Stimulated activated CD8-positive, alpha-beta memory T cell treated with anti-CD3 and anti-CD28 coated beads, Interleukin-4, amount 100 ng/mL, for 24 hours (primary cell): ENCODE data around the gene CXCL12.

Experiments
- DNase-seq: peaks from one replicate; pipeline ENCODE4 v3.0.0-alpha.2; 2020; ENCODE audit warnings: low read depth

The CXCL12 gene

GRCh38 chr10:44362866-44363711, 21.8 kb downstream of the CXCL12 start:
- no peak for DNase-seq

DNA sequence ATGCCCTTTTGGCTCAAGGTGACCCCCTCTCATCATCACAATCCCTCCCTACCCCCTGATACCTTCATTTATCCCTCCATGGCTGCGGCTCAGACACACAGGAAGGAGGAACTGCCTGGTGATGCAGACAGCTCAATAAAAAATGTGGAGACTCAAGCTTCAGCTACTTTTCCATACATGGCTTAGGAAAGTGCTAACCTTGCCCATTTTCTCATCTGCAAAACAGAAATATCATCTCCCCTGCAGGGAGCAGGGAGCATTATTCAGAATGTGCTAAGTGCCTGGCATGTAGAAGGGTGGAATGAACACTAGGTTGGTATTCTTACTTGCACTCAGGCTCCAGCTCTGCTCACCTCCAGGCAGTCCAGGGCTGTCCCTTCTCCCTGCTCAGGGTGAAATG, 23.8 kb downstream of the CXCL12 start:
- no peak for DNase-seq

DNA sequence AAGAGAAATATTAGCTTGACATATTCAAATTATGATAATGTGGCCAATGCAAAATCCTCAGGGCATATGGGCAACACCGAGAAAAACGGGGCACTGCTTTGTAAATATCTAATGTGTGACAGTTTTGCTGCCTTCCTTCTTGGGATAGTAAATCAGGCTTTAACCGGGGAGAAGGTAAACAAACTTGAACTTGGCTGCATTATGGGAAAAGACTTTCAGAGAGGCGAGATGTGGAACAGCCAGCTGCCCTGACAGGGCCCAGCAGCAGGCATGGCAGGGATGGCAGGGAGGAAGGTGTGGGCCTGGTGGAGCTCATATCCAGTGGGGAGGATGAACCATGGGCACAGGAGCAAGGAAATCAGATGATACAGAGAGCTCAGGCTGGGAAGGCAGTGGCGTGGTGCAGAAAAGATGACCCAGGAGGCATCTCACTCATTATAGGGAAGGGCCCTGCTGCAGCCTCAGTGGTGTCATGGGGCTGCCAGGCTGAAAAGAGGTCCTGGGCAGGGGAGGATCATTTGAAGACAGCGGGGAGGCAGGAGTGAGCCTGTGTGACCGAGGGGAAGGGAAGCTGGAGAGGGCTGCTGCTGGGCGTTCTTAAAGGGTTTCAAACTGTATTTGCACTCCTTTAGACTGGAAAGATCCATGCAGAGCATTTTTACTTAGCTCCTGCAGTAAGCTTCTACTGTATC, 26.7 kb downstream of the CXCL12 start:
- DNase-seq: no peak

- no peak for DNase-seq
Observed at GRCh38 chr10:44357023-44357540, 27.8 kb downstream of the CXCL12 start.

- DNase-seq: no peak
Observed at GRCh38 chr10:44356139-44357022, 28.5 kb downstream of the CXCL12 start.

GRCh38 chr10:44355630-44356029, 29.3 kb downstream of the CXCL12 start:
- no peak for DNase-seq

GRCh38 chr10:44354771-44355170, 30.1 kb downstream of the CXCL12 start:
- no peak for DNase-seq

GRCh38 chr10:44353721-44354120, 31.2 kb downstream of the CXCL12 start:
- DNase-seq: no peak

GRCh38 chr10:44353128-44353390, 31.8 kb downstream of the CXCL12 start:
- DNase-seq: no peak

GRCh38 chr10:44352316-44353127, 32.4 kb downstream of the CXCL12 start:
- no peak for DNase-seq

- DNase-seq: no peak
Observed at GRCh38 chr10:44348496-44348895, 36.4 kb downstream of the CXCL12 start.

DNA sequence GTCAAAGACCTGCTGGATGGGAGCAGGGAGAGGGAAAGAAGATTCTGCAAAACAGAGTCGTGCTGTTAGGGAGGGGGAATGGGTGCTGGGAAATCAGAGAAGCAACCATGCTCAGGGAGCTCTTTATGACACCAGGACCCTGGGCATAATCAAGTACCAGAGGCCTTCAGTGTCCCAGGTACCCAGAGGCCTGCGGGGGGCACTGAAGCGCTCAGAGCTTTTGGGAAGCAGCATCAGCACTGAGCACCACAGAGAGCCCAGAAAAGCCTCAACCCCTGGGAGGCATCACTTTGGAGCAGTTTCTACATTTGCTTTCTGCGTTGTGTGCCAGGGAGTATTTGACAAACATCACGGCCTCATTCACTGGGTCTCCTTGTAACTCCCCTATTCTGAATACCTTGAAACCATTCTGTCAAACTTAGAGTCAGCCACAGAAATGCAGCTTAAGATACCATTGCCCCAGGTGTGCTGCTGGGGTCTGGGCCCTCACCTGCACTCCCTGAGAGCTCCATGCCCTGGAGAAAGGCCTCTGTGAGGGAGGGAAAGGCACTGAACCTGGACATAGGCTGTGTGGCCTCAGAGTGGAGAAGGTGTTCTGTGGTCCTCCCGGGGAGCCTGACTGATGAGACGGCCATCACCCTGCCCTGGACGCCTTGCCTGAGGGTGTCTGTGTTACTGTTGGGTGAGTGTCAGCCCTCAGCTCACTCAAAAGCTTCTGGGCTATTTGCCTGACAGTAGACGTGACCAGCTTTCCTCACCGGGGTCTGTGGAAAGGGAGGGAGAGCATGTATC, 37.1 kb downstream of the CXCL12 start:
- DNase-seq: no peak

- no peak for DNase-seq
Observed at GRCh38 chr10:44344727-44345126, 40.2 kb downstream of the CXCL12 start.

- DNase-seq: no peak
Observed at GRCh38 chr10:44343843-44344242, 41.1 kb downstream of the CXCL12 start.

DNA sequence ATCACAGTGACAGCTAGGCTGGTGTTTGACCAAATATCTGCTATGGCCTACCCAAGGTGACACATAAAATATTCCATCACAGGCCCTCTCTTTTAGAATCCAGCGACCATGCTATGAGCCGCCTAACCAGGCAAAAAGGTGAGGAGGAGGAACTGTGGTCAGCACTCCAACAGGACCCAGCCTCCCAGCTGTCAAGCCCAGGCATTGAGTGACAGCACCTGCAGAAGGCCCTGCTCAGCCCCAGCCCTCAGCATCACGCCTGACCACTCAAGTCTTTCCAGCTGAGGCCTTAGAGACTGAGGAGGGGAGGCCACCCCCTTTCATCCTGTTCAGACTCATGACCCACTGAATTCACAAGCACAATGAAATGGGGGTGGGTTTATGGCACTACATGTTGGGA, 43.0 kb downstream of the CXCL12 start:
- DNase-seq: no peak

DNA sequence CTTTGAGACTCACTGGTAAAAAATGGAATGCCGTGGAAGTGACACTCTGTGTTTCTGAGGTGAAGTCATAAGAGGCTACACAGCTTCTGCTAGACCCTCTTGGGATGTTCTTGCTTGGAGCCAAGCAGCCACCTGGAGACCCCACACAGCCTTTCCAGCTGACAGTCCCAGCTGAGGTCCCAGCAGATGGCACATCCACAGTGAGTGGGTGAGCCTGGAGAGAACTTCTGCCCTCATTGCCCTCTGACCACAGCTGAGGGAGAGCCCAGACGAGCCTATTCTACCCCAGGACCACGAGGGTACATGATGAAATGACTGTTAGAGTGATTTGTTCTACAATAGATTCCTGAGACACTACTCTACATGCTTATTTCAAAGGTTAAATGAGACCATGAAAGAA, 44.3 kb downstream of the CXCL12 start:
- no peak for DNase-seq

DNA sequence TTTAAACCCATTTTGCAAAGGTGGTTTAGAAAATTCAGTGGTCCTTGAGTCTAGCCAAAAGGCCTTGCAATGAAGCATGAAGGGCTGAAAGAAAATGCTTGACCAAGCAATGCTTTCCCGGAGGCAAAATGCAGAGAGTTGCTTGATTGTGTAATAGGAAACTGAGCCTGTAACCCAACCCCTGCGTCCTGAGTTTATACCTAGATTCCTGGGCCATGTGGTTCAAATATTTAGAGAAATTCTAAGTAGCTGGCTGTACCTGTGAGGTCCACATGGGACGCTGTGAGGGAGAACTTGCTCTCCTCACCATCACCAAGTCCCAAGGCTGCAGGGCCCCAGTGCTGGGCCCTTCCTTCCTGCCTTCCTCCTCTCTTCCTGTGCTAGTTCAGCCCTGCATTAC, 45.7 kb downstream of the CXCL12 start:
- DNase-seq: no peak

- DNase-seq: no peak
Observed at GRCh38 chr10:44337081-44337480, 47.8 kb downstream of the CXCL12 start.

DNA sequence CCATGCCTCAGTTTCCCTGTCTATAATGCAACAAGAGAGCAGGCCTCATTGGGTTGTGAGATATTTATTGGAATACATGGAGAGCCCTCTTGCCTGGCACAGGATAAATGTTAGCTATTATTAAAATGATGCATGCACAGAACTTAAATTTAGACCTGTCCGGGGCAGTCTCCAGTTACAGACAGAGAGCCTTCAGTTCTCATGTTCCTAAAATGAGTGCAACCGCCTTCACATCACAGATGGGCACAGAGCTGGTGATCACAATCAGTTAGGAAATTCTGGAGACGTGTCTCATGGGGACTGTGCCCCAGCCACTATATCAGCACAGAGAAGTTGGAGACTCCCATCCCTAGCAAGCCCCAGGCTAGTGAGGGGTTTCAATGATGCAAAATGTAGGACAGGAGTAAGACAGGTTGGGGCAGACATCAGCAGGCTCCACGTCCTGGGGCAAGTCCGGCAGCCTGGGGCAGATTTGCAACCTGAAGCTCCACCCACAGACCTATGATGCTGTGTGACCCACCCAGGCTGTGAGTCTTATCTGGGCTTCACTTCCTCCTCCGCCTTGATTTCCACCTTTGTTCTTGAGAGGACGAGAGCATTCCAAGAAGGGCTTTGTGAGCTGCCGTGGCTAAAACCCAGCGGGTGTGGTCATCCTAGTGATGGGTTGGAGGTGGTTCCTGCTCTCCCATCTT, 49.4 kb downstream of the CXCL12 start:
- no peak for DNase-seq

DNA sequence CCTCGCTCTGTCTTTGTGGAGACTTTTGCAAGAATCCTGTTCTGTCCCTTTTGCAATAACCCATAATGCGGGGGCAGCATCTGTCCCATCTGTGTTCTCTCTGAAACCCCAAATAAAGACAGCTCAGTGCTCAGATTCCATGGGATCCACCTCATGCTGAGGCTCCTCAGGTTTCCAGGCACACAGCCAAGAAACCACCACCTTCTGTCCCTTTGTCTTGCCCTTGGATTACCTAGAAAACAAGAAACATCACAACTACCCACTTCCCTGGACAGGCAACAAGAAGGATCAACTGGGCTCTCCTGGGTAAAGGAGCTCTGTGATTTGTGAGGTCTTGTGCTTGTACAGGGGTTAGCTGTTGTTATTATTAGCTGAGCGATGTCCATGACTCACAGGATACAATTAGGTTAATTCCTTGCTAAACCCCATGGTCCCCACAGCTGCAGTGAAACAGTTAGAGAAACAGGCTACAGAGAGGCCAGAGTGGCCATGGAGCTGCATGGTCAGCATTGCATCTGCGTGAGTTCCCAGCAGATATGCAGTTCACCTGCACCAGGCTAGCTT, 50.2 kb downstream of the CXCL12 start:
- no peak for DNase-seq
